NCI-H1436 (cell line): ENCODE data around the gene ERN1.

Source experiments
- DNase-seq: peaks from one replicate; lab custom pipeline; 2025; lab: John Stamatoyannopoulos, UW

Gene ERN1

GRCh38 chr17:64109400-64109799 is 20.5 kb downstream of the ERN1 start:
- no peak for DNase-seq

GRCh38 chr17:64107500-64108236 is 22.3 kb downstream of the ERN1 start:
- no peak for DNase-seq

- no peak for DNase-seq
Measured at GRCh38 chr17:64106918-64107317, 23.0 kb downstream of the ERN1 start.

GRCh38 chr17:64103391-64104364 is 26.3 kb downstream of the ERN1 start:
- DNase-seq = no peak

GRCh38 chr17:64102627-64103390 is 27.1 kb downstream of the ERN1 start:
- no peak for DNase-seq

- DNase-seq = no peak
Measured at GRCh38 chr17:64099543-64099942, 30.4 kb downstream of the ERN1 start.

- DNase-seq = no peak
Measured at GRCh38 chr17:64097196-64097936, 32.6 kb downstream of the ERN1 start.

- DNase-seq = no peak
Measured at GRCh38 chr17:64096037-64096436, 33.9 kb downstream of the ERN1 start.

- DNase-seq = no peak
Measured at GRCh38 chr17:64095144-64095882, 34.6 kb downstream of the ERN1 start.

GRCh38 chr17:64094412-64094811 is 35.5 kb downstream of the ERN1 start:
- DNase-seq = no peak

GRCh38 chr17:64092952-64093451 is 36.9 kb downstream of the ERN1 start:
- DNase-seq = no peak

GRCh38 chr17:64092113-64092512 is 37.8 kb downstream of the ERN1 start:
- DNase-seq = no peak

GRCh38 chr17:64091571-64091970 is 38.4 kb downstream of the ERN1 start:
- no peak for DNase-seq

GRCh38 chr17:64091116-64091515 is 38.8 kb downstream of the ERN1 start:
- DNase-seq = no peak

- no peak for DNase-seq
Measured at GRCh38 chr17:64090144-64090543, 39.8 kb downstream of the ERN1 start.

GRCh38 chr17:64087252-64088005 is 42.5 kb downstream of the ERN1 start:
- no peak for DNase-seq

GRCh38 chr17:64085650-64086005 is 44.3 kb downstream of the ERN1 start:
- no peak for DNase-seq

GRCh38 chr17:64084940-64085649 is 44.8 kb downstream of the ERN1 start:
- no peak for DNase-seq
